ENCODE data around the gene BCL11A. TPM values are rescaled to one million over a fixed set of nuclear protein-coding genes. Genes with fewer than 3 reads are reported as not detected.

The BCL11A gene
- total RNA-seq, 2 donors from 2014 or later = 14.3 to 16.2 TPM

- DNase-seq (no peak), ATAC-seq (no peak)
- WGBS, 2 donors = 83% methylated on average over 8 of the region's 8 CpGs
- Histone ChIP-seq H3K4me1 (peaks cover 8% of the 10 kb centered on the region), H3K27me3 (no peaks in the 10 kb centered on the region), H3K36me3 (replicated peaks in 1 of 2; ENCODE audit: insufficient read depth in 1 of 2, low read depth in 2 of 2) (no peaks in the 10 kb centered on the region), H3K27ac (no peak overlapping the region), H3K4me3 (no peak overlapping the region), H3K9me3 (no peaks in the 10 kb centered on the region)
- intact Hi-C loops (cut with DNase I) = no loop called here
- no peak for TF ChIP-seq CTCF (IDR thresholded peaks at IDR 0.05)
- TF ChIP-seq POLR2A (IDR thresholded peaks at IDR 0.05) = no peak
These were observed 144.5 kb downstream of the BCL11A start for GRCh38 chr2:60408811-60409530.

- Histone ChIP-seq H3K27ac (no peak overlapping the region), H3K9me3 (no peaks in the 10 kb centered on the region), H3K4me1 (peaks cover 4% of the 10 kb centered on the region), H3K4me3 (no peak overlapping the region), H3K36me3 (replicated peaks in 1 of 2; ENCODE audit: insufficient read depth in 1 of 2, low read depth in 2 of 2) (no peaks in the 10 kb centered on the region), H3K27me3 (no peaks in the 10 kb centered on the region)
- DNase-seq (no peak), ATAC-seq (no peak)
- WGBS, 2 donors = 100% methylated on average over 1 of the region's 1 CpG
- intact Hi-C loops (cut with DNase I) = no loop called here
- TF ChIP-seq POLR2A (IDR thresholded peaks at IDR 0.05) = no peak
- TF ChIP-seq CTCF (IDR thresholded peaks at IDR 0.05) = no peak
These were observed 145.2 kb downstream of the BCL11A start for GRCh38 chr2:60408207-60408606.

DNA sequence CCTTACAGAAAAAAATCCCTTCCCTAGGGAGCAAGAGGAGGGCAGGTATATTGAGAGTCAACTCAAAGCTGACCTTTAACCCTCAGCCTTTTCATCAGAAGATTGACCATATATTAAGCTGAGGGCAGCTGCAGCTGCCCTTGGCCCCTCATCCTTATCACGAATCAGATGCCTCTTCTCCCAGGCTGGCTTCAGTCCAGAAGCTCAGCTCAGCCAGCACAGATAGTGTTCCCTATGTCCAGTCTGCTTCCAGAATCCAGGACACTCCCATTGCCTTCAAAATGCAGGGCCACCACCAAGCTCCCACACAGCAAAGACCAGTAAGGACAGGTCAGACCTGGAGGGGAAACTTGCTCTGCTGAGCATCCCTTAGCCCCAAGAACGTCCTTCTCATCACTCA, 146.1 kb downstream of the BCL11A start:
- H3K27ac ChIP-seq = no peak overlapping the region
- H3K27me3 ChIP-seq = no peaks in the 10 kb centered on the region
- H3K4me1 ChIP-seq = no peaks in the 10 kb centered on the region
- no peaks in the 10 kb centered on the region for H3K36me3 ChIP-seq (replicated peaks in 1 of 2; ENCODE audit: insufficient read depth in 1 of 2, low read depth in 2 of 2)
- no peak for TF ChIP-seq POLR2A (IDR thresholded peaks at IDR 0.05)
- TF ChIP-seq CTCF (IDR thresholded peaks at IDR 0.05) = no peak
- no peaks in the 10 kb centered on the region for H3K9me3 ChIP-seq
- ATAC-seq (no peak), DNase-seq (no peak)
- 29 to 39% methylated on average over 2 of the region's 2 CpGs for WGBS, 2 donors
- intact Hi-C loops (cut with DNase I) = no loop called here
- H3K4me3 ChIP-seq = no peak overlapping the region

GRCh38 chr2:60406192-60406591, 147.3 kb downstream of the BCL11A start:
- ATAC-seq (no peak), DNase-seq (no peak)
- TF ChIP-seq CTCF (IDR thresholded peaks at IDR 0.05) (no peak), POLR2A (IDR thresholded peaks at IDR 0.05) (no peak)
- intact Hi-C loops (cut with DNase I) = no loop called here
- Histone ChIP-seq H3K4me1 (no peaks in the 10 kb centered on the region), H3K4me3 (no peak overlapping the region), H3K36me3 (replicated peaks in 1 of 2; ENCODE audit: insufficient read depth in 1 of 2, low read depth in 2 of 2) (no peaks in the 10 kb centered on the region), H3K27ac (no peak overlapping the region), H3K9me3 (no peaks in the 10 kb centered on the region), H3K27me3 (no peaks in the 10 kb centered on the region)
- 79 to 84% methylated on average over 7 of the region's 7 CpGs for WGBS, 2 donors
